B cell (primary cell): ENCODE data around the gene KCNK18. TPM values are rescaled to one million over a fixed set of nuclear protein-coding genes. Genes with fewer than 3 reads are reported as not detected.

Experiments used
- ATAC-seq: fragments of 200-7000 bp; cut with Tn5 transposase; one replicate; pipeline ENCODE4 v1.10.0; 2021; ENCODE audit warnings: low read depth, mild to moderate bottlenecking, moderate number of reproducible peaks, moderate library complexity
- CTCF ChIA-PET: fragments of 350-600 bp; sonication (Branson Sonifier 250); formaldehyde crosslinking; loops from one replicate; lab custom pipeline; 2021; ENCODE audit warnings: antibody characterized with exemption, inconsistent platforms; lab: Charles Lee
- POLR2A ChIA-PET: fragments of 350-600 bp; sonication (Branson Sonifier 250); formaldehyde crosslinking; loops from one replicate; lab custom pipeline; 2021; ENCODE audit warnings: antibody characterized with exemption; lab: Charles Lee
- DNase-seq: peaks from one replicate; pipeline ENCODE4 v3.0.0; 2013
- H2AFZ ChIP-seq: 2 replicates; pipeline ENCODE4 v1.6.1; 2012; ENCODE audit warnings: mild to moderate bottlenecking, low read depth, low read length; ENCODE audit not compliant: insufficient read depth, poor library complexity, severe bottlenecking
- H3K27ac ChIP-seq, 2 donors: 1 replicate in 1 of 2; 2 replicates in 1 of 2; pipeline ENCODE4 v1.5.1; 2012 to 2013; ENCODE audit warnings: low read length in 2 of 2, mild to moderate bottlenecking in 2 of 2, moderate library complexity in 1 of 2
- H3K27me3 ChIP-seq, 4 experiments: fragments of 200-600 bp in 1 of 4; sonication (generic) in 1 of 4; replicated peaks in 1 of 4; 1 replicate in 2 of 4; 2 replicates in 2 of 4; pipeline versions ENCODE4 v1.6.1 to v1.7.0; 2013 to 2016; ENCODE audit warnings: low read length in 3 of 4, mild to moderate bottlenecking in 2 of 4, mixed read lengths in 1 of 4, moderate library complexity in 1 of 4; ENCODE audit not compliant: insufficient read depth in 4 of 4, control insufficient read depth in 3 of 4; ENCODE audit errors: control extremely low read depth in 1 of 4
- H3K36me3 ChIP-seq, 2 experiments: replicated peaks in 1 of 2; 1 replicate in 1 of 2; 2 replicates in 1 of 2; pipeline versions ENCODE4 v1.6.1 to v1.7.1; 2013; ENCODE audit warnings: low read length in 1 of 2; ENCODE audit not compliant: insufficient read depth in 2 of 2, control insufficient read depth in 1 of 2; ENCODE audit errors: control extremely low read depth in 1 of 2, extremely low read depth in 1 of 2
- H3K4me1 ChIP-seq, 2 donors: fragments of 200-600 bp in 1 of 2; sonication (generic) in 1 of 2; 1 replicate in 1 of 2; 2 replicates in 1 of 2; pipeline versions ENCODE4 v1.5.1 to v1.6.1; 2013 to 2017; ENCODE audit warnings: low read length in 2 of 2; ENCODE audit not compliant: control insufficient read depth in 2 of 2, insufficient read depth in 2 of 2
- H3K4me2 ChIP-seq: replicated peaks from 2 replicates; pipeline ENCODE3; 2012; ENCODE audit warnings: mild to moderate bottlenecking, low read depth, low read length; ENCODE audit not compliant: poor library complexity, severe bottlenecking
- H3K4me3 ChIP-seq, 5 experiments: fragments of 200-600 bp in 1 of 5; sonication (generic) in 1 of 5; 1 replicate in 3 of 5; 2 replicates in 2 of 5; pipeline versions ENCODE4 v1.5.1 to v1.7.0; 2011 to 2016; ENCODE audit warnings: low read length in 4 of 5, mild to moderate bottlenecking in 4 of 5, low read depth in 2 of 5, control low read depth in 1 of 5, moderate library complexity in 1 of 5; ENCODE audit not compliant: insufficient read depth in 1 of 5; ENCODE audit errors: control extremely low read depth in 1 of 5, extremely low read depth in 1 of 5
- H3K79me2 ChIP-seq: fragments of 200-600 bp; sonication (generic); one replicate; pipeline ENCODE4 v1.6.0; 2016; ENCODE audit warnings: low read length; ENCODE audit not compliant: control insufficient read depth, insufficient read depth
- H3K9ac ChIP-seq: fragments of 200-600 bp; sonication (generic); 2 replicates; pipeline ENCODE4 v1.6.1; 2017; ENCODE audit warnings: mild to moderate bottlenecking, low read length, moderate library complexity
- H3K9me3 ChIP-seq, 3 donors: one replicate each; pipeline versions ENCODE4 v1.6.1 to v1.7.1; 2013; ENCODE audit warnings: low read length in 2 of 3; ENCODE audit not compliant: control insufficient read depth in 2 of 3, insufficient read depth in 1 of 3; ENCODE audit errors: control extremely low read depth in 1 of 3
- H4K20me1 ChIP-seq: 2 replicates; pipeline ENCODE4 v1.6.0; 2012; ENCODE audit warnings: mild to moderate bottlenecking, low read length; ENCODE audit not compliant: insufficient read depth, control insufficient read depth, poor library complexity, severe bottlenecking
- H3K27ac Mint-ChIP-seq: one replicate; pipeline ENCODE4 v1.8.0; 2021; ENCODE audit warnings: mixed read lengths
- H3K27me3 Mint-ChIP-seq: one replicate; pipeline ENCODE4 v1.8.0; 2021; ENCODE audit warnings: mixed read lengths
- H3K4me1 Mint-ChIP-seq: one replicate; pipeline ENCODE4 v1.8.0; 2021; ENCODE audit warnings: mixed read lengths
- H3K4me3 Mint-ChIP-seq: one replicate; pipeline ENCODE4 v1.8.0; 2021; ENCODE audit warnings: mixed read lengths
- H3K9me3 Mint-ChIP-seq: one replicate; pipeline ENCODE4 v1.8.0; 2022; ENCODE audit warnings: mixed read lengths; ENCODE audit not compliant: insufficient read depth
- EZH2 ChIP-seq: IDR thresholded peaks from 2 replicates; pipeline ENCODE4 v1.6.1; 2012; ENCODE audit warnings: borderline replicate concordance, low read depth, mild to moderate bottlenecking, moderate library complexity, low read length; ENCODE audit not compliant: insufficient read depth, poor library complexity, severe bottlenecking
- whole genome bisulfite sequencing: methylation state at CpG from one replicate; pipeline ENCODE4 v1.1.5; 2013; ENCODE audit warnings: missing lambda C conversion rate; ENCODE audit not compliant: insufficient coverage; 5-methylcytosine and 5-hydroxymethylcytosine counted together
- intact Hi-C: fragments of 100-400 bp; cut with micrococcal nuclease; formaldehyde crosslinking; loops from one replicate; pipeline ENCODE4 v1.10.0; 2022
- polyA plus RNA-seq: library from polyadenylated mRNA; depleted of rRNA; stranded (reverse); fragments of >200 nt; gene quantifications from 2 replicates; pipeline ENCODE4 v1.2.3, GENCODE V29; 2012
- total RNA-seq, 2 donors: library from RNA; stranded (reverse); fragments of 120-200 nt in 1 of 2; gene quantifications; 1 replicate in 1 of 2; 2 replicates in 1 of 2; pipeline versions ENCODE4 v1.2.3 to v1.2.4, GENCODE V29; 2013 to 2022
- TF ChIP-seq, protein P1 (sequence below): fragments of 200-600 bp; IDR thresholded peaks from one replicate; pipeline ENCODE4 v1.8.0; 2022; ENCODE audit warnings: antibody characterized with exemption, mild to moderate bottlenecking

KCNK18 gene
- total and polyA plus RNA-seq, 2 donors (not counting 1 experiment from before 2014, with no cell fraction given), result not detected

DNA sequence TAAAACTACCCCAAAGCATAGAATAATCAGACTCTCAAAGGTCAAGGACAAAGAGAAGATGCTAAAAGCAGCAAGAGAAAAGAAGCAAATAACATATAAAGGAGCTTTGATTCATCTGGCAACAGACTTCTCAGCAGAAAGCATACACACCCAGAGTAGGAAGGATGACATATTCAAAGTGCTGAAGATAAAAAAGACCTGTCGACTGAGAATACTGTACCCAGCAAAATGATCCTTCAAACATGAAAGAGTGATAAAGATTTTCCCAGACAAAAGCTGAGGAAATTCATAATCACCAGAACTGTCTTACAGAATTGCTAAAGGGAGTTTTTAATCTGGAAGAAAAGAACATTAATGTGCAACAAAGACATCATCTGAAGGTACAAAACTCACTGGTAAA lies 14.9 kb downstream of the KCNK18 start:
- Histone ChIP-seq H3K9ac (no peak overlapping the region), H3K4me2 (no peak overlapping the region), H2AFZ (no peak overlapping the region), H3K9me3 (peaks cover 0 to 15% (median 3%) of the 10 kb centered on the region in 3 donors), H3K4me3 (no peak overlapping the region), H3K27me3 (peaks cover 0 to 16% (median 6%) of the 10 kb centered on the region in 4 experiments), H3K79me2 (no peaks in the 10 kb centered on the region), H4K20me1 (no peaks in the 10 kb centered on the region), H3K4me1 (peaks cover 10% of the 10 kb centered on the region in 2 donors), H3K27ac (no peak overlapping the region), H3K36me3 (no peaks in the 10 kb centered on the region)
- DNase-seq (no peak), ATAC-seq (no peak)
- no peak overlapping the region for H3K27ac Mint-ChIP-seq
- H3K4me3 Mint-ChIP-seq, result no peak overlapping the region
- H3K4me1 Mint-ChIP-seq, result peaks cover 7% of the 10 kb centered on the region
- TF ChIP-seq, protein P1, sequence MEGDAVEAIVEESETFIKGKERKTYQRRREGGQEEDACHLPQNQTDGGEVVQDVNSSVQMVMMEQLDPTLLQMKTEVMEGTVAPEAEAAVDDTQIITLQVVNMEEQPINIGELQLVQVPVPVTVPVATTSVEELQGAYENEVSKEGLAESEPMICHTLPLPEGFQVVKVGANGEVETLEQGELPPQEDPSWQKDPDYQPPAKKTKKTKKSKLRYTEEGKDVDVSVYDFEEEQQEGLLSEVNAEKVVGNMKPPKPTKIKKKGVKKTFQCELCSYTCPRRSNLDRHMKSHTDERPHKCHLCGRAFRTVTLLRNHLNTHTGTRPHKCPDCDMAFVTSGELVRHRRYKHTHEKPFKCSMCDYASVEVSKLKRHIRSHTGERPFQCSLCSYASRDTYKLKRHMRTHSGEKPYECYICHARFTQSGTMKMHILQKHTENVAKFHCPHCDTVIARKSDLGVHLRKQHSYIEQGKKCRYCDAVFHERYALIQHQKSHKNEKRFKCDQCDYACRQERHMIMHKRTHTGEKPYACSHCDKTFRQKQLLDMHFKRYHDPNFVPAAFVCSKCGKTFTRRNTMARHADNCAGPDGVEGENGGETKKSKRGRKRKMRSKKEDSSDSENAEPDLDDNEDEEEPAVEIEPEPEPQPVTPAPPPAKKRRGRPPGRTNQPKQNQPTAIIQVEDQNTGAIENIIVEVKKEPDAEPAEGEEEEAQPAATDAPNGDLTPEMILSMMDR, result no peak
- no peak for TF ChIP-seq EZH2
- peaks cover 8% of the 10 kb centered on the region for H3K9me3 Mint-ChIP-seq
- WGBS, result no CpG with 5 or more reads among the region's 1 CpG
- POLR2A ChIA-PET, result no interaction called here
- intact Hi-C loops, result no loop called here
- CTCF ChIA-PET, result no interaction called here
- peaks cover 40% of the 10 kb centered on the region for H3K27me3 Mint-ChIP-seq

DNA sequence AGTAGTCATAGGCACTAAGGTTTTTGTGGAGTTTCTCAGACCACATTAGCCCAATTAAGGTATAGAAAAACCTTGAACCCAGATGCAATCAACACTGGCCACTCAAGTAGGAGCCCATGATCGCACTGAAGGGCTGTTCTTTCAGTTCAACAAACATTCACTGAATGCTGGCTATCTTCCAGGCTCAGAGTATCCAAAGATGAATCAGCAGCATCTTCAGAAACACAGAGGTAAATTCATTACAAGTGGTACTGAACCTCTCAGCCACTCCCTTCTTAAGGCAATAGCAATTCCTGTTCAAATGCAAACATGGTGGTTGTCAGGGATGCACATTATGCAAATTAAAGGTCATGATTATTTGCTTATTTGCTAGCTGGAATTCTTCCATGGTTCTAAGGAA lies 17.1 kb downstream of the KCNK18 start:
- no peaks in the 10 kb centered on the region for H3K79me2 ChIP-seq
- no peak overlapping the region for H3K27ac ChIP-seq
- no peak overlapping the region for H3K4me3 Mint-ChIP-seq
- no peak for ATAC-seq
- no peak overlapping the region for H2AFZ ChIP-seq
- no peak for DNase-seq
- peaks cover 14% of the 10 kb centered on the region for H3K4me1 Mint-ChIP-seq
- POLR2A ChIA-PET, result no interaction called here
- H3K4me2 ChIP-seq, result no peak overlapping the region
- intact Hi-C loops, result no loop called here
- H3K9me3 Mint-ChIP-seq, result peaks cover 8% of the 10 kb centered on the region
- WGBS, result no CpG with 5 or more reads among the region's 1 CpG
- H3K4me1 ChIP-seq, result peaks cover 14 to 15% of the 10 kb centered on the region in 2 donors
- CTCF ChIA-PET, result interaction anchor here (4.7 kb wide), 1 partner anchor 105 kb away, joined by 69 read pairs; no protein-coding TSS in a partner anchor
- H3K36me3 ChIP-seq, result no peaks in the 10 kb centered on the region
- H3K4me3 ChIP-seq, result no peak overlapping the region
- H3K9ac ChIP-seq, result no peak overlapping the region
- H3K27me3 ChIP-seq, result peaks cover 0 to 25% (median 9%) of the 10 kb centered on the region in 4 experiments
- TF ChIP-seq, protein P1, result no peak
- TF ChIP-seq EZH2, result no peak
- peaks cover 0 to 9% (median 3%) of the 10 kb centered on the region in 3 donors for H3K9me3 ChIP-seq
- peaks cover 47% of the 10 kb centered on the region for H3K27me3 Mint-ChIP-seq
- H3K27ac Mint-ChIP-seq, result no peak overlapping the region
- no peaks in the 10 kb centered on the region for H4K20me1 ChIP-seq
